Fibroblast of lung (primary cell): ENCODE measurements around the gene MRPL48.

ENCODE experiments used
- CTCF ChIP-seq, 2 donors: IDR thresholded peaks in 1 of 2; conservative IDR thresholded peaks in 1 of 2; 1 replicate in 1 of 2; 2 replicates in 1 of 2; pipeline ENCODE4 v1.5.1; 2011 to 2012; ENCODE audit warnings: low read length in 2 of 2, control low read depth in 1 of 2, inconsistent platforms in 1 of 2, low read depth in 1 of 2, mild to moderate bottlenecking in 1 of 2
- EZH2 ChIP-seq: IDR thresholded peaks from 2 replicates; pipeline ENCODE4 v1.5.1; 2012; ENCODE audit warnings: low read length, control low read depth, mild to moderate bottlenecking; ENCODE audit errors: missing control alignments

DNA sequence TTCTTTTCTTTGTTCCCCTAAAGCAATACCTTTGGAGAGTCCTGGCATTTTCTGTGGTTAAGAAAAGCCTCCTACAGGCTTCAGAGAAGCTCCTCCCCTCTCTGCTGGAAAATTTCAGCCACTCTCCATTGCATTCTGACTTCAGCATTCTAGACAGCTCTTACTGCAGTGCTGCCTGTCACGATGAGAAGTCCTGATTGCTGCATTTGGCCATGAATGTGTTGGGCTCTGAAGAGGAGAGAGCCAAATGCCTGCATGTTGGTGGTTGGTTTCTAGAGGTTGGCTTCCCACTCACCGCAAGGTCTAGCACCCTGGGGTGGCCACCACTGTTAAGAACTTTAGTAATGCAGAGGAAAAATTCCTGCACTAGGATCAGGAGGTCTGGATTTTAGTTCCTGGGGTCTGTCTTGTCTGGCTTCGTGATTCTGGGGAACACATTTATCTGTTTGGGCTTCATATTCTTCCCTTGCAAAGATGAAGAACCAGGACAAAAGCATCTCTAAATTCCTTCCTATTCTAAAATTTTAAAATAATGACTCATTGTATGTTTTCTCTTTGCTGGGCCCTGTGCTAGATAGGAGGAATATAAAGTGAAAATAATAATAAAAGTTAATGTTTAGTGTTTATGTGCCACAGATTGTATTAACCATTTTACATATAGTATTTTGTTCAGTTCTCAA lies 50.9 kb downstream of the MRPL48 start:
- TF ChIP-seq EZH2 (no peak), CTCF (conservative IDR thresholded peaks at IDR 0.05 in 1 of 2, IDR thresholded peaks at IDR 0.05 in 1 of 2; ENCODE audit: low read depth in 1 of 2, low read length in 2 of 2) (no peak)
